WERI-Rb-1 (cell line): ENCODE measurements around the gene MSH3.
"Not testable (repeated sequence)": the region's sequence is repeated elsewhere in the genome, so short reads cannot be mapped to it uniquely, and the experiment has no call there.

Experiments
- DNase-seq: peaks from one replicate; pipeline ENCODE4 v3.0.0-alpha.2; 2020
- H3K27ac ChIP-seq: fragments of 250-450 bp; sonication (Bioruptor Pico); 2 replicates; pipeline ENCODE4 v1.5.1; 2020; ENCODE audit warnings: mild to moderate bottlenecking, moderate library complexity
- H3K27me3 ChIP-seq: fragments of 250-450 bp; sonication (Bioruptor Pico); 2 replicates; pipeline ENCODE4 v1.5.1; 2021; ENCODE audit warnings: mild to moderate bottlenecking, low read depth, moderate library complexity; ENCODE audit not compliant: insufficient read depth, severe bottlenecking
- H3K36me3 ChIP-seq: fragments of 250-450 bp; sonication (Bioruptor Pico); 2 replicates; pipeline ENCODE4 v1.5.1; 2020; ENCODE audit warnings: mild to moderate bottlenecking, moderate library complexity
- H3K4me3 ChIP-seq: 2 replicates; pipeline ENCODE4 v1.5.1; 2011; ENCODE audit warnings: low read depth, mild to moderate bottlenecking, control low read depth, low read length
- H3K9me3 ChIP-seq: fragments of 250-450 bp; sonication (Bioruptor Pico); 2 replicates; pipeline ENCODE4 v1.5.1; 2021; ENCODE audit warnings: mild to moderate bottlenecking, moderate library complexity; ENCODE audit not compliant: severe bottlenecking
- CTCF ChIP-seq: IDR thresholded peaks from 2 replicates; pipeline ENCODE4 v1.5.1; 2011; ENCODE audit warnings: low read depth, mild to moderate bottlenecking, control low read depth, inconsistent platforms, low read length

Gene MSH3

GRCh38 chr5:80739898-80740297 lies 85.4 kb downstream of the MSH3 start:
- Histone ChIP-seq H3K36me3 (peaks cover 7% of the 10 kb centered on the region), H3K27ac (no peak overlapping the region), H3K9me3 (no peaks in the 10 kb centered on the region), H3K4me3 (no peak overlapping the region), H3K27me3 (no peaks in the 10 kb centered on the region)
- TF ChIP-seq CTCF = no peak
- DNase-seq = no peak

- not testable (repeated sequence) for H3K27me3 ChIP-seq, H3K4me3 ChIP-seq, DNase-seq, H3K9me3 ChIP-seq, H3K27ac ChIP-seq, H3K36me3 ChIP-seq
Observed at GRCh38 chr5:80740488-80740887, 86.0 kb downstream of the MSH3 start.

- no peak for DNase-seq
- Histone ChIP-seq H3K9me3 (no peaks in the 10 kb centered on the region), H3K27me3 (no peaks in the 10 kb centered on the region), H3K27ac (no peak overlapping the region), H3K36me3 (peaks cover 8% of the 10 kb centered on the region), H3K4me3 (no peak overlapping the region)
- TF ChIP-seq CTCF = no peak
Observed at GRCh38 chr5:80740999-80741398, 86.5 kb downstream of the MSH3 start.

GRCh38 chr5:80744149-80744548 lies 89.7 kb downstream of the MSH3 start:
- TF ChIP-seq CTCF = no peak
- Histone ChIP-seq H3K9me3 (no peaks in the 10 kb centered on the region), H3K36me3 (peaks cover 15% of the 10 kb centered on the region), H3K27ac (no peak overlapping the region), H3K4me3 (no peak overlapping the region), H3K27me3 (no peaks in the 10 kb centered on the region)
- no peak for DNase-seq

- no peaks in the 10 kb centered on the region for H3K27me3 ChIP-seq
Observed at GRCh38 chr5:80745490-80745889, 91.0 kb downstream of the MSH3 start.

GRCh38 chr5:80747922-80748321 lies 93.5 kb downstream of the MSH3 start:
- Histone ChIP-seq H3K9me3 (no peaks in the 10 kb centered on the region), H3K36me3 (peaks cover 15% of the 10 kb centered on the region), H3K27me3 (no peaks in the 10 kb centered on the region), H3K27ac (no peak overlapping the region), H3K4me3 (no peak overlapping the region)
- DNase-seq = no peak
- no peak for TF ChIP-seq CTCF

More at GRCh38 chr5:80745490-80745889, 91.0 kb downstream of the MSH3 start:
- Histone ChIP-seq H3K27ac (no peak overlapping the region), H3K36me3 (peaks cover 15% of the 10 kb centered on the region), H3K4me3 (no peak overlapping the region), H3K9me3 (no peaks in the 10 kb centered on the region)
- TF ChIP-seq CTCF = no peak
- DNase-seq = no peak
